GM12892 (cell line): ENCODE data around the gene HHIP.
"Not testable (repeated sequence)": the region's sequence is repeated elsewhere in the genome, so short reads cannot be mapped to it uniquely, and the experiment has no call there.

Experiments used
- DNase-seq: peaks from one replicate; pipeline ENCODE4 v3.0.0; 2011; ENCODE audit not compliant: insufficient read length
- FAIRE-seq: peaks from 2 replicates; lab custom pipeline; 2011; peaks lifted over from hg19 to GRCh38; lab: Jason Lieb, UNC
- POLR2A ChIP-seq: IDR thresholded peaks from 2 replicates; pipeline ENCODE4 v1.6.1; 2011; ENCODE audit warnings: low read depth, low read length, control low read depth
- POLR2AphosphoS5 ChIP-seq: IDR thresholded peaks from 2 replicates; pipeline ENCODE4 v1.6.1; 2011; ENCODE audit warnings: low read depth, low read length, control low read depth
- TAF1 ChIP-seq: IDR thresholded peaks from 2 replicates; pipeline ENCODE4 v1.6.1; 2011; ENCODE audit warnings: low read depth, mild to moderate bottlenecking, control low read depth, low read length, borderline replicate concordance

The HHIP gene

DNA sequence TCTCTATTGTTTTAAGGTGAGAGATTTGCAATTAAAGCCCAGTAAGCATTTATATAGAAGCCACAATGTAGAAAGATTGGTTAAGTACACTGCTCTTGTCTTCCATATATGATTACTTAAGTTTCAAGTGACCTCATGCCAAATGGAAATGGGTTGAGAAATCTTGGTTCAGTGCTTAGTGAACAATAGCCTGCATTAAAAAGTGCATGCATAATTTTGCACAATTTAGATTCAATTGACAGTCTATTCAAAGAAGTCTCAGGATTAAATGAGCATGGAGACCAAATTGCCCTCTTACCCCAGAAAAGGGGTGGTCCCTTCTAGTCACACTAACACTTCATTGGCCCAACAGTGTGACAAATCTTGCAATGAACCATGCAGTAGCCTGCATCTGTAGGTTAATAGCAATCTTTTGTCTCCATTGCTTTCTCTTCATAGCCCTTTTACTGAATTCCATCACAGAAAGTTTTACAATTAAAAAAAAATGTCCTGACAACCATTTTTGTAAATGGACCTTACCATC is 93.6 kb downstream of the HHIP start:
- DNase-seq = no peak
- FAIRE-seq = no peak
- no peak for TF ChIP-seq TAF1
- no peak for TF ChIP-seq POLR2A
- TF ChIP-seq POLR2AphosphoS5 = no peak

DNA sequence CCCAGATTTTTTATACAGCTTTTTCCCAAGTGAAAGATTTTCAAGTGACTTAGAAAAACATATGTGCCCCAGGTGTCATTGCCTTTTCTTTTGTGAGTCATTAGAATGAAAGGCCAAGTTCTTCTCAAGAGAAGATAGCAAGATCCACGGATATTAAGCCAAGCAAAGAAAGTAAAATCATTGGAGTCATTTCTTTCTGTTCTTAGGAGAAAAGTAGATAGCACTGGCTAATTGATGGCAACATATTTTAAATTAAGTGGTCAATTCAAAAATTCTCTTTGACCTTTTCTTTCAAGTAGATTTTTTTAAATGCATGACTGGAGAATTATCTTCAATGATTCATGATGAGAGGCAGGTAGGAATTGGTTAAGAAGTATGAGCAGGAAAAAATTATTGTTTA is 94.4 kb downstream of the HHIP start:
- no peak for TF ChIP-seq POLR2AphosphoS5
- TF ChIP-seq TAF1 = no peak
- no peak for TF ChIP-seq POLR2A
- DNase-seq = no peak
- FAIRE-seq = no peak

GRCh38 chr4:144748814-144749555 is 103.0 kb downstream of the HHIP start:
- no peak for TF ChIP-seq TAF1
- no peak for TF ChIP-seq POLR2A
- no peak for TF ChIP-seq POLR2AphosphoS5
- FAIRE-seq (no peak), DNase-seq (no peak)

DNA sequence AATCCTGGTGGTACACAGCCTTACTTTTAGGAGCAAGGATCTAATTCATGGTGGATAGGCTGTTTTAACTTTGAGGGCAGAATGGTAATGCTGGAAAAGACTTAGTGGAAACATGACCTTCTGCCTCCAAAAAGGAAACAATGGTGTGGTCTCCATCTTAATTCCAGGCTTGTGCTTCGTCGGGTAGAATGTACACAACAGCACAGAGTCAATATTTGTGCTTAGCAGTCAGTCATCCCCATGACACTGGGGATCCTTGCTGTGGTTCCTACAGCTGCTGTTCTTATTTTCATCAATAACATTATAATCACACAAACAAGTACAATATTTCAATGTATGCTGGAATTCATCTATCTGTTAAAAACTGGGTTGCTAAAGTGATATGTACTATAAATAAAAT is 104.4 kb downstream of the HHIP start:
- no peak for FAIRE-seq
- DNase-seq = no peak
- no peak for TF ChIP-seq POLR2AphosphoS5
- TF ChIP-seq POLR2A = no peak
- TF ChIP-seq TAF1 = no peak

GRCh38 chr4:144754562-144755410 is 108.8 kb downstream of the HHIP start:
- FAIRE-seq (no peak), DNase-seq (no peak)
- TF ChIP-seq POLR2AphosphoS5 (no peak), POLR2A (no peak), TAF1 (no peak)

DNA sequence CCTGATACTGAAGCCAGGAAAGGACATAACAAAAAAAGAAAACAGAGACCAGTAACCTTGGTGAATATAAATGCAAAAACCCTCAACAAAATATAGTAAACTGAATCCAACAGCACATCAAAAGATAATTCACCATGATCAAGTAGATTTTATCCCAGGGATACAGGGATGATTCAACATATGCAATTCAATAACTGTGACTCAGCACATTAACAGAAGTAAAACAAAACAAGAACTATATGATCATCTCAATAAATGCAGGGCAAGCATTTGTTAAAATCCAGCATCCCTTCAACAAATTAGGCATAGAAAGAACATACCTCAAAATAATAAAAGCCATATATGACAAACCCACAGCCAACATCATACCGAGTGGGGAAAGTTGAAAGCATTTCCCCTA is 112.0 kb downstream of the HHIP start:
- FAIRE-seq (no peak), DNase-seq (no peak)
- TF ChIP-seq POLR2A = no peak
- TF ChIP-seq TAF1 = no peak
- TF ChIP-seq POLR2AphosphoS5 = no peak

DNA sequence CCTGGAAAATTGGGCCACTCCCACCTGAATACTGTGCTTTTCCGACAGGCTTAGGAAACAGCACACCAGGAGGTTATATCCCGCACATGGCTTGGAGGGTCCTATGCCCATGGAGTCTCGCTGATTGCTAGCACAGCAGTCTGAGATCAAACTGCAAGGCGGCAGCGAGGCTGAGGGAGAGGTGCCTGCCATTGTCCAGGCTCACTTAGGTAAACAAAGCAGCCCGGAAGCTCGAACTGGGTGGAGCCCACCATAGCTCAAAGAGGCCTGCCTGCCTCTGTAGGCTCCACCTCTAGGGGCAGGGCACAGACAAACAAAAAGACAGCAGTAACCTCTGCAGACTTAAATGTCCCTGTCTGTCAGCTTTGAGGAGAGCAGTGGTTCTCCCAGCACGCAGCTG is 122.9 kb downstream of the HHIP start:
- not testable (repeated sequence) for FAIRE-seq

GRCh38 chr4:144778364-144778763 is 132.4 kb downstream of the HHIP start:
- TF ChIP-seq TAF1 (no peak), POLR2A (no peak), POLR2AphosphoS5 (no peak)
- FAIRE-seq (no peak), DNase-seq (no peak)

More for the DNA sequence above, 122.9 kb downstream of the HHIP start:
- not testable (repeated sequence) for DNase-seq

DNA sequence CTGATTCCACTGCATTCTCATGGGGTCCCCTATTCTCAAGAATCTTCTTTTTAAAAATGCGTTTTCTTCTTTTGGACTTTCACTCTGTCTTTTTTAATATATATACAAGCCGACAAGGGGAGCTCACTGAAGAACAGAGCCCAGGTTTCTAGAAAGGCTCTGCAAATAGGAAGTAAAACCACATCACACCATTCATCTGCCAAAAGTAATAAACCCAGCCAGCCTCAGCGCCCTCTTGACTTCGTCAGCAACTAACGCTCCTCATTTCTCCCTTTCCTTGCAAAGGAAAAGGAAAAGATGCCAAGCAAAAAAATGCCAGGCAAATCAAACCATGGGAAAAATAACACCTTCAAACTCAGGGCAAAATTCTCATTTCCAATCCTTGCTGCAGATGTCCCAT is 136.4 kb downstream of the HHIP start:
- FAIRE-seq (no peak), DNase-seq (no peak)
- no peak for TF ChIP-seq TAF1
- no peak for TF ChIP-seq POLR2A
- no peak for TF ChIP-seq POLR2AphosphoS5

DNA sequence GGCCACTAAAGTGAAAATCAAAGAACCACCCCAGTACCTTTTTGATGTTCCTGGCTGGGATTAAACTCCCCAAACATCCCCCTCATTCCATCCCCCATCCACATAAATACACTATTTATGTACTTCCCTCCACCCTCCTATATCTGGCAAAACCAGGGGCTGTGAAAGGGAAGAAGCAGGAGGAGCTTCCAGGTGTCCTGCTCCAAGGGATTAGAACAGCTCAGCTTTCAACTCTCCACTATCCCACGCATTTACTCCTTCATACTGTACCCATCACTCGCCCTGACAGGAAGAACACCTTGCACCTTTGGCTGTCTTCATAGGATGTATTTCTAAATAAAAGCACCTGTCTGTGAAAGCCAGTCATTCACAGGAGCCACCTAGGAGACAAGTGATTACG is 140.0 kb downstream of the HHIP start:
- FAIRE-seq = no peak
- no peak for DNase-seq
- TF ChIP-seq POLR2A (no peak), POLR2AphosphoS5 (no peak), TAF1 (no peak)

- DNase-seq (peak; percentile 1), FAIRE-seq (peak; percentile 89)
- TF ChIP-seq POLR2AphosphoS5 (no peak), POLR2A (no peak), TAF1 (no peak)
Observed at GRCh38 chr4:144787365-144788258, 141.7 kb downstream of the HHIP start.
